Activated CD8-positive, alpha-beta T cell treated with anti-CD3 and anti-CD28 coated beads, Interleukin-2, amount 10 ng/mL, durations not matched to agents 7 days and 5 days (primary cell): Measurements from ENCODE around the gene KHNYN. TPM values are rescaled to one million over a fixed set of nuclear protein-coding genes. Genes with fewer than 3 reads are reported as not detected.

ENCODE experiments used
- ATAC-seq: fragments of 150-1000 bp; cut with Tn5 transposase; one replicate; pipeline ENCODE4 v1.10.0; 2021; ENCODE audit warnings: moderate library complexity
- CTCF ChIA-PET: fragments of 350-600 bp; sonication (Branson Sonifier 250); formaldehyde crosslinking; loops from one replicate; lab custom pipeline; 2021; ENCODE audit warnings: antibody characterized with exemption; lab: Charles Lee
- POLR2A ChIA-PET: fragments of 350-600 bp; sonication (Branson Sonifier 250); formaldehyde crosslinking; loops from one replicate; lab custom pipeline; 2021; ENCODE audit warnings: antibody characterized with exemption; lab: Charles Lee
- DNase-seq: peaks from one replicate; pipeline ENCODE4 v3.0.0-alpha.2; 2020
- H3K27ac Mint-ChIP-seq: one replicate; pipeline ENCODE4 v1.8.0; 2021; ENCODE audit warnings: mild to moderate bottlenecking, mixed read lengths
- H3K27me3 Mint-ChIP-seq: one replicate; pipeline ENCODE4 v1.8.0; 2021; ENCODE audit warnings: low read depth, mixed read lengths
- H3K36me3 Mint-ChIP-seq: one replicate; pipeline ENCODE4 v1.8.0; 2021; ENCODE audit warnings: low read depth, mixed read lengths
- H3K4me1 Mint-ChIP-seq: one replicate; pipeline ENCODE4 v1.8.0; 2021; ENCODE audit warnings: low read depth, mixed read lengths
- H3K4me3 Mint-ChIP-seq: one replicate; pipeline ENCODE4 v1.8.0; 2021; ENCODE audit warnings: mild to moderate bottlenecking, mixed read lengths
- H3K9me3 Mint-ChIP-seq: one replicate; pipeline ENCODE4 v1.8.0; 2022; ENCODE audit warnings: mixed read lengths; ENCODE audit not compliant: insufficient read depth
- total RNA-seq, 2 experiments: library from RNA; stranded (reverse); gene quantifications; one replicate each; pipeline ENCODE4 v1.2.3, GENCODE V29; 2021

KHNYN gene
- total RNA-seq, 2 experiments from 2014 or later = 55.4 to 58.9 TPM

DNA sequence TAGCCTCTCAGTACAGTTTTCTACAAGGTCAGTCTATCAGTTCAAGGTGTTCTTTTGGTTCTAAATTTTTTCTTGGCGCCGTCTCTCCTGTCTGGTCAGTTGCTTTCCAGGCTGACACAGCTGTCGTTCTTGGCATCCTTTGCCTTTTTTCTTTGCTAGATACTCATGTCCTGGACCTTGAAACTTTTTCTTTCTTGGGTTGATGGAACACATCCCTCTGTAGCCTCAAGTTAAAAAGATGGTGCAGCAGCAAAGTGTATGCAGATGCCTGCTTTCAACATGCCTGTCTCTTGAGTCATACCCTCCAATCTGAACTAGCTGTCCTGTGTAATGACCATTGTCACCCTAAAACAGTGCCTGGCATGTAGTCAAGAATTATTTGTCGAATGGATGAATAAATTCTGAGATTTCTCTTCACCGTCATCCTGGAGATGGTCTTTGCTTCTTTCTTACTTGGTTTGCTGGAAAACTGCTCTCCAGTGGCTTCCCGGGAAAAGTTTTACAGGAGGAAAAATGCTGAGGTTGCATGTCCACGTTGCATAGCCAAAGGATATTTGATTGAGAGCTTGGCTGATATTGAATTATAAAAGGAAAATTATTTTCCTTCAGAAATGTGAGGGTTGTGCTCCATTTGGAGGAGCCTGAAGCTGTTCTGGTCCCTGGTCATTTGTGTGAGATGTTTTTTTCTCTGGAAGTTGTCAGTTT is 26.3 kb upstream of the KHNYN start:
- H3K4me1 Mint-ChIP-seq = peaks cover 4% of the 10 kb centered on the region
- DNase-seq = no peak
- ATAC-seq = no peak
- no peak overlapping the region for H3K4me3 Mint-ChIP-seq
- CTCF ChIA-PET = no interaction called here
- H3K9me3 Mint-ChIP-seq = no peaks in the 10 kb centered on the region
- no peak overlapping the region for H3K27ac Mint-ChIP-seq
- POLR2A ChIA-PET = interaction anchor here (1.0 kb wide), 1 partner anchor 26 kb away, joined by 4 read pairs; the partner anchor contains the start of genes CBLN3 and KHNYN
- H3K36me3 Mint-ChIP-seq = no peaks in the 10 kb centered on the region
- peaks cover 43% of the 10 kb centered on the region for H3K27me3 Mint-ChIP-seq

DNA sequence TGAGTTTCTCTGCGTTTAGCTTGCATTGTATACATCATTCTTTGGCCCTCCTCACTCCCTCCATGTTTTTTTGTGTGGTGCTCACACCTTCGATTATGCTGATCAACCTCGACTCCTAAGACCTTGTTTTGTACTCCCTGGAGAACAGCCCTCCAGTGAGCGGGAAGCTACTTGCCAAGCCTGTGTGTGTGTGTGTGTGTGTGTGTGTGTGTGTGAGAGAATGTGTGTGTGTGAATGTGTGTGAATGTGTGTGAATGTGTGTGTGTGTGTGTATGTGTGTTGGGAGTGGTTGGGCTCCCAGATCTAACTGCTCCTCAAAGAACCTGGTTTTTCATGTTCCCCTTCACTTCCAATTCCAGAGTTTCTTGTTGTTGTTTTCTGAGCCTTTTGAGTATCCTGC is 24.9 kb upstream of the KHNYN start:
- Mint-ChIP-seq H3K27ac (no peak overlapping the region), H3K4me3 (no peak overlapping the region), H3K27me3 (peaks cover 39% of the 10 kb centered on the region), H3K36me3 (no peaks in the 10 kb centered on the region), H3K4me1 (no peaks in the 10 kb centered on the region), H3K9me3 (no peaks in the 10 kb centered on the region)
- DNase-seq = no peak
- ATAC-seq = no peak
- ChIA-PET CTCF (interaction anchor here (0.8 kb wide), 1 partner anchor 18 kb away, joined by 3 read pairs; no protein-coding TSS in a partner anchor), POLR2A (no interaction called here)

DNA sequence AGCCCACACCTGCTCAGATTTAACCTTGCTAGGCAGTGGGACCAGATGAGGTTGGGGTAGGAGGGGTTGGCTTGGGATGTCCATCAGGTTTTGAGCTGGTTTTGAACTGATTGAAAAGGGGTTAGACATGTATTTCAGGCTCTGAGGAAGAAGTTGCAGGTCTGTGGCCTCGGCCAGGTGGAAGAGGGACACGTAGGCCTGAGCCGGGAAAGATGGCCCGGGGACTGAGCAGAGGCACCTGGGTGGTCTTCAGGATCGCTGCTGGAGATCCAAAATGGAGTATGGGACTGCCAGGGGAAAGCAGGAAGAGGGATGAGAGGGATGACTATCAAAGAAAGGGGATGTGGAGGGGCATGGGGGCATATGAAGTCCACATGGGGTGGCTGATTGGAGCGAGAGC is 23.3 kb upstream of the KHNYN start:
- no peaks in the 10 kb centered on the region for H3K9me3 Mint-ChIP-seq
- no peak for DNase-seq
- ChIA-PET POLR2A (interaction anchor here (1.6 kb wide), 1 partner anchor 24 kb away, joined by 10 read pairs; the partner anchor contains the start of genes CBLN3 and KHNYN), CTCF (interaction anchor here (0.5 to 2.1 kb wide), 4 partner anchors 10 to 74 kb away, joined by 3 to 10 read pairs (median 4); no protein-coding TSS in a partner anchor)
- no peaks in the 10 kb centered on the region for H3K4me1 Mint-ChIP-seq
- H3K4me3 Mint-ChIP-seq = no peak overlapping the region
- peaks cover 34% of the 10 kb centered on the region for H3K27me3 Mint-ChIP-seq
- no peak for ATAC-seq
- no peaks in the 10 kb centered on the region for H3K36me3 Mint-ChIP-seq
- H3K27ac Mint-ChIP-seq = no peak overlapping the region

DNA sequence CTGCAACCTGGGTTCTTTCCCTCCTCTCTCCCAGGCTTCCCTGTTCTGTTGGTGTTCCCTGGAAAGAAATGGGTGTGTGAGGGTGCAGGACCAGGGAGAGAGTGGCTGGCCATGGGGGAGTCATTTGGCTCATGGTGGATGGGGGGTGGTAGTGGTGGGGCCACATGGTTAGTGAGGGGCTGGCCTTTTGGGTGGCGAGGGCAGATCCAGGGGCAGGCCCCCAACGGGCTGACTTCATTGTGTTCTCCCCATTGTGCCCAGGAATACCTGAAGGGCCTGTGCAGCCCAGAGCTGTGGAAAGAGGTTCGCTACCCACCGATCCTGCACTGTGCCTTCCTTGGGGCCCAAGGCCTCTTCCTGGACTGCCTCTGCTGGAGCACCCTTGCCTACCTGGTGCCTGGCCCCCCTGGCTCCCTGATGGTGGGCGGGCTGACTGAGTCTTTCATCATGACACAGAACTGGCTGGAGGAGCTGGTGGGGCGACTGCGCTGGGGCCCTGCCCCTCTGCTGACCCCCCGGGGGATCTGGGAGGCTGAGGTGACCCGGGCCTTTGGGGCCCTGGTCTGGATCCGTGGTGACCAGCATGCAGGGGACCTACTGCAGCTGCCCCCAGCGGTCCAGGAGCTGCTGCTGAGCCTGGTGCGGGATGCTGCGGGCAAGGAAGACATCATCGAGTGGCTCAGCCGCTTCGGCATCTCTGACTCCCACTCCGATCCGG is 22.0 kb upstream of the KHNYN start:
- POLR2A ChIA-PET = no interaction called here
- Mint-ChIP-seq H3K4me1 (no peaks in the 10 kb centered on the region), H3K27me3 (peaks cover 24% of the 10 kb centered on the region), H3K36me3 (no peaks in the 10 kb centered on the region), H3K9me3 (no peaks in the 10 kb centered on the region), H3K27ac (no peak overlapping the region), H3K4me3 (no peak overlapping the region)
- CTCF ChIA-PET = interaction anchor here (0.9 to 1.6 kb wide), 2 partner anchors 11 to 16 kb away, joined by 3 to 4 read pairs; no protein-coding TSS in a partner anchor
- DNase-seq (no peak), ATAC-seq (no peak)

DNA sequence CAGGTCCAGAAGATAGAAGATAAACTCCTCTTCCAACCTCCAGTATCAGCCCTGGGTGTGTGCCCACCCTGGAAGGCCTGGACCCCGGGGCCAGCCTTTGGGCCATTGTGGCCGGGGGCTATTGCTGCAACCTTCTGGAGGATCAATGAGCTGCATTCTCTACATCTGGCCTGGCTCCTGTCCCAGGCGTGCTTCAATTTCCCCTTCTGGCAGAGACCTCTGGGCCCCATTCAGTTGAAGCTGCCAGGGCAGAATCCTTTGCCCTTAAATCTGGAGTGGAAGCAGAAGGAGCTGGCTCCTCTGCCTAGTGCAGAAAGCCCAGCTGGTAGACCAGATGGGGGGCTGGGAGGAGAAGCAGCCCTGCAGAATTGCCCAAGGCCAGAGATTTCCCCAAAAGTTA is 21.0 kb upstream of the KHNYN start:
- no peak for DNase-seq
- Mint-ChIP-seq H3K4me3 (no peak overlapping the region), H3K9me3 (no peaks in the 10 kb centered on the region), H3K4me1 (no peaks in the 10 kb centered on the region), H3K36me3 (no peaks in the 10 kb centered on the region), H3K27me3 (peaks cover 14% of the 10 kb centered on the region), H3K27ac (no peak overlapping the region)
- POLR2A ChIA-PET = interaction anchor here (1.1 kb wide), 1 partner anchor 21 kb away, joined by 6 read pairs; the partner anchor contains the start of gene KHNYN
- CTCF ChIA-PET = interaction anchor here (1.6 to 1.8 kb wide), 4 partner anchors 10 to 75 kb away, joined by 3 to 10 read pairs (median 8); no protein-coding TSS in a partner anchor
- no peak for ATAC-seq

DNA sequence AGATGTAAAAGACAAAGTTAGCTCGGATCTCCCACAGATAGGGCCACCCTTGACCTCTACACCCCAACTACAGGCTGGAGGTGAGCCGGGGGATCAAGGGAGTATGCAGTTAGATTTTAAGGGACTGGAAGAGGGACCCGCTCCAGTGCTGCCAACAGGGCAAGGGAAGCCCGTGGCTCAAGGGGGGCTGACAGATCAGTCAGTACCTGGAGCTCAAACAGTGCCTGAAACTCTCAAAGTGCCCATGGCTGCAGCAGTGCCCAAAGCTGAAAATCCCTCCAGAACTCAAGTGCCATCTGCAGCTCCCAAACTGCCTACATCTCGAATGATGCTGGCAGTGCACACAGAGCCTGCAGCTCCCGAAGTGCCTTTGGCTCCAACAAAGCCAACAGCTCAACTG is 20.6 kb upstream of the KHNYN start:
- peaks cover 9% of the 10 kb centered on the region for H3K27me3 Mint-ChIP-seq
- H3K27ac Mint-ChIP-seq = no peak overlapping the region
- DNase-seq = no peak
- ChIA-PET CTCF (interaction anchor here (1.4 to 1.8 kb wide), 5 partner anchors 9 to 76 kb away, joined by 3 to 10 read pairs (median 5); no protein-coding TSS in a partner anchor), POLR2A (interaction anchor here (1.1 kb wide), 1 partner anchor 21 kb away, joined by 6 read pairs; the partner anchor contains the start of gene KHNYN)
- H3K4me3 Mint-ChIP-seq = no peak overlapping the region
- H3K36me3 Mint-ChIP-seq = no peaks in the 10 kb centered on the region
- no peaks in the 10 kb centered on the region for H3K4me1 Mint-ChIP-seq
- H3K9me3 Mint-ChIP-seq = no peaks in the 10 kb centered on the region
- ATAC-seq = no peak

DNA sequence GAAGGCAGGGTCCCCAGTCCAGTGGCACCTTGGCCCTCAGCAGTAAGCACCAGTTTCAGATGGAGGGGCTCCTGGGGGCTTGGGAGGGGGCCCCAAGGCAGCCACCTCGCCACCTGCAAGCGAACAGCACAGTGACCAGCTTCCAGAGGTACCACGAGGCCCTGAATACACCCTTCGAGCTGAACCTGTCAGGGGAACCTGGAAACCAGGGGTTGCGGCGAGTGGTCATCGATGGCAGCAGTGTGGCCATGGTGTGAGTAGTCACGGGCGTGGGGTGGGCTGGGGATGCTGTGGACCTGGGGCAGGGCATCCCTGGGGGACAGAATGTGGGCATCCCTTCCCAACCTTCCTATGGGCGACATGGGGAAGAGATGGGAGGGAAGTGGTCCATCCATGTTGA is 19.8 kb upstream of the KHNYN start:
- ChIA-PET POLR2A (interaction anchor here (1.1 kb wide), 1 partner anchor 20 kb away, joined by 6 read pairs; the partner anchor contains the start of gene KHNYN), CTCF (interaction anchor here (1.2 to 1.8 kb wide), 6 partner anchors 21 to 77 kb away, joined by 3 to 10 read pairs (median 4); no protein-coding TSS in a partner anchor)
- Mint-ChIP-seq H3K4me3 (no peak overlapping the region), H3K4me1 (no peaks in the 10 kb centered on the region), H3K9me3 (no peaks in the 10 kb centered on the region), H3K27ac (no peak overlapping the region), H3K36me3 (no peaks in the 10 kb centered on the region), H3K27me3 (peaks cover 2% of the 10 kb centered on the region)
- ATAC-seq = no peak
- DNase-seq = no peak

DNA sequence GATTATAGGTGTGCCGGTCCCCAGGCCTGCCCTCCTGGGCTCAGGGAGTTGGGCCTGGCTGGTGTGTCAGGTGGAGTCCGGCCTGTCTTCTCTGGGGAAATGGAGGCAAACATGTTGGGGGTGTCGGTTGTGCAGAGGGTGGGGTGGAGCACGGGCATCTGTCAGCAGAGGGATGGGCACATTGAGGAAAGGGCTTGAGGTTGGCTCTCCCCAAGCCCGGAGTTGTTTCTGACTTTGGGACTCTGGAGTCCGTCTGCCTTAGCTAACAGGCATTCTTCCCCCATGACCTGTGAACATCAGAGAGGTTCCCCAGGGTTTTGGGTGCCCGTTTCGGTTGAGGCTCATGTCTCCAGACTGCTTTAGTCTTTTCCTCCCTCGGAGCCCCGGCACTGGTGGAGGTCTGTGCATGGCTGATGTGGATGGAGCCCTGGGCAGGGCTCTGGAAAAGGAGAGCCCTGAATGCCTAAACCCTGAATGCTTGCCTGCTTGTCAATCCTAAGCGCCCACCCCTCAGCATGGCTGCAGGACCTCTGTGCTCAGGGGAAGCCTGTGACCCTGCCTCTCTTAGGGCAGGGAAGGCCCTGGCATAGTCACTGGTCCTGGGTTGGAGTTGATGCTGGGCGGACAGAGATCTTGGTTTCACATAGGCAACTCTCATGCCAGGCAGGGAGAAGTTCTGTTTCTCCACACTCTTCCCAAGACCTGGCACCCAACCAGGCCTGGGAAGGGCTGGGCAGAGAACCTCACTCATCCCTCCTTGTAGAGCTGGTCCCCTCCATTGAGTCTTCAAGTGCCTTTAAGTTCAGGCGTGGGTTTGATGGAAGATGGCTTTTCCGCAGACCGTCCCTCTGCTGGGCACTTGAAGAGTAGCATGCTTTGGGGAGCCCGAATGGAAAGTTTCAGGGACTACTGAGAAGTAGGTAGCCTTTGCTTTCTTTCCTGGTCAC is 18.0 kb upstream of the KHNYN start:
- ATAC-seq (peak; percentile 73), DNase-seq (peak; percentile 47)
- Mint-ChIP-seq H3K9me3 (no peaks in the 10 kb centered on the region), H3K4me3 (no peak overlapping the region), H3K27me3 (no peaks in the 10 kb centered on the region), H3K27ac (no peak overlapping the region), H3K36me3 (no peaks in the 10 kb centered on the region), H3K4me1 (no peaks in the 10 kb centered on the region)
- ChIA-PET CTCF (interaction anchor here (1.3 to 3.1 kb wide), 5 partner anchors 15 to 78 kb away, joined by 3 to 18 read pairs (median 3); no protein-coding TSS in a partner anchor), POLR2A (no interaction called here)

DNA sequence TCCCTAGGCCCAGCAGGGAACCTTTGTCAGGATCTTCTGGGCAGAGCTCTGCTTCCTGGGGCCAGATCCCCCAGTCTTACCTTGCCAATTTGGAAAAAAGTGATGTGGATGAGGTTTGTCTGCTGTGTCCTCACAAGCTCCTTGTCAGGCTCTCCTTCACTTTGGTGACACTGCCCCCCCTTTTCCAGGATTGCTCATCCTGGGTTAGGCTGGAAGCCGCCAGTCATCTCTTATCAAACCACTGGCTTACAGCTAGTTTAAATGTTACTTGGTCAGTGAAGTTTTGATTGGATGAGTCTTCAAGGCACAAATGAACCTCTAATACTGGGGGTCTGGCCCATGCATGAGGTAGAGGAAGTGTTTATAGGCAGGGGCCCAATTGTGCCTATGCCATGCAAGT is 15.7 kb upstream of the KHNYN start:
- ChIA-PET POLR2A (interaction anchor here (0.9 kb wide), 1 partner anchor 143 kb away, joined by 3 read pairs; the partner anchor contains the start of gene RABGGTA), CTCF (interaction anchor here (1.0 to 3.1 kb wide), 4 partner anchors 9 to 81 kb away, joined by 4 to 18 read pairs (median 8); no protein-coding TSS in a partner anchor)
- Mint-ChIP-seq H3K27ac (no peak overlapping the region), H3K4me3 (no peak overlapping the region), H3K36me3 (no peaks in the 10 kb centered on the region), H3K4me1 (no peaks in the 10 kb centered on the region), H3K9me3 (no peaks in the 10 kb centered on the region), H3K27me3 (peaks cover 5% of the 10 kb centered on the region)
- no peak for DNase-seq
- ATAC-seq = no peak

DNA sequence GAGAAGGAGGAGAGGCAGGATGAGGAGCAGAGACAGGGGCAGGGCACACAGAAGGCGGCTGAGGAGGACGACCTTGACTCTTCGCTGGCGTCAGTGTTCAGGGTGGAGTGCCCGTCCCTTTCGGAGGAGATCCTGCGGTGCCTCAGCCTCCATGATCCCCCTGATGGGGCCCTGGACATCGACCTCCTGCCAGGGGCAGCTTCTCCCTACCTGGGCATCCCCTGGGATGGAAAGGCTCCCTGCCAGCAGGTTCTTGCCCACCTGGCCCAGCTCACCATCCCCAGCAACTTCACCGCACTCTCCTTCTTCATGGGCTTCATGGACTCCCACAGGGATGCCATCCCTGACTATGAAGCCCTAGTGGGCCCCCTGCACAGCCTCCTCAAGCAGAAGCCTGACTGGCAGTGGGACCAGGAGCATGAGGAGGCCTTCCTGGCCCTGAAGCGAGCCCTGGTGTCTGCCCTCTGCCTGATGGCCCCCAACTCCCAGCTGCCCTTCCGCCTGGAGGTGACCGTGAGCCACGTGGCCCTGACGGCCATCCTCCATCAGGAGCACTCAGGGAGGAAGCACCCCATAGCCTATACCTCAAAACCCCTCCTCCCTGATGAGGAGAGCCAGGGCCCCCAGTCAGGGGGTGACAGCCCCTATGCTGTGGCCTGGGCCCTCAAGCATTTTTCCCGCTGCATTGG is 14.9 kb upstream of the KHNYN start:
- H3K4me3 Mint-ChIP-seq = no peak overlapping the region
- ATAC-seq (no peak), DNase-seq (no peak)
- H3K27me3 Mint-ChIP-seq = peaks cover 8% of the 10 kb centered on the region
- H3K36me3 Mint-ChIP-seq = no peaks in the 10 kb centered on the region
- no peaks in the 10 kb centered on the region for H3K9me3 Mint-ChIP-seq
- ChIA-PET CTCF (interaction anchor here (2.0 kb wide), 1 partner anchor 81 kb away, joined by 10 read pairs; no protein-coding TSS in a partner anchor), POLR2A (no interaction called here)
- H3K4me1 Mint-ChIP-seq = no peaks in the 10 kb centered on the region
- no peak overlapping the region for H3K27ac Mint-ChIP-seq
